B cell (primary cell): ENCODE measurements around the gene ZNF541. TPM values are rescaled to one million over a fixed set of nuclear protein-coding genes. Genes with fewer than 3 reads are reported as not detected.

Source experiments
- ATAC-seq: fragments of 200-7000 bp; cut with Tn5 transposase; one replicate; pipeline ENCODE4 v1.10.0; 2021; ENCODE audit warnings: low read depth, mild to moderate bottlenecking, moderate number of reproducible peaks, moderate library complexity
- CTCF ChIA-PET: fragments of 350-600 bp; sonication (Branson Sonifier 250); formaldehyde crosslinking; loops from one replicate; lab custom pipeline; 2021; ENCODE audit warnings: antibody characterized with exemption, inconsistent platforms; lab: Charles Lee
- POLR2A ChIA-PET: fragments of 350-600 bp; sonication (Branson Sonifier 250); formaldehyde crosslinking; loops from one replicate; lab custom pipeline; 2021; ENCODE audit warnings: antibody characterized with exemption; lab: Charles Lee
- DNase-seq: peaks from one replicate; pipeline ENCODE4 v3.0.0; 2013
- H2AFZ ChIP-seq: 2 replicates; pipeline ENCODE4 v1.6.1; 2012; ENCODE audit warnings: mild to moderate bottlenecking, low read depth, low read length; ENCODE audit not compliant: insufficient read depth, poor library complexity, severe bottlenecking
- H3K27ac ChIP-seq, 2 donors: 1 replicate in 1 of 2; 2 replicates in 1 of 2; pipeline ENCODE4 v1.5.1; 2012 to 2013; ENCODE audit warnings: low read length in 2 of 2, mild to moderate bottlenecking in 2 of 2, moderate library complexity in 1 of 2
- H3K27me3 ChIP-seq, 4 experiments: fragments of 200-600 bp in 1 of 4; sonication (generic) in 1 of 4; replicated peaks in 1 of 4; 1 replicate in 2 of 4; 2 replicates in 2 of 4; pipeline versions ENCODE4 v1.6.1 to v1.7.0; 2013 to 2016; ENCODE audit warnings: low read length in 3 of 4, mild to moderate bottlenecking in 2 of 4, mixed read lengths in 1 of 4, moderate library complexity in 1 of 4; ENCODE audit not compliant: insufficient read depth in 4 of 4, control insufficient read depth in 3 of 4; ENCODE audit errors: control extremely low read depth in 1 of 4
- H3K36me3 ChIP-seq, 2 experiments: replicated peaks in 1 of 2; 1 replicate in 1 of 2; 2 replicates in 1 of 2; pipeline versions ENCODE4 v1.6.1 to v1.7.1; 2013; ENCODE audit warnings: low read length in 1 of 2; ENCODE audit not compliant: insufficient read depth in 2 of 2, control insufficient read depth in 1 of 2; ENCODE audit errors: control extremely low read depth in 1 of 2, extremely low read depth in 1 of 2
- H3K4me1 ChIP-seq, 2 donors: fragments of 200-600 bp in 1 of 2; sonication (generic) in 1 of 2; 1 replicate in 1 of 2; 2 replicates in 1 of 2; pipeline versions ENCODE4 v1.5.1 to v1.6.1; 2013 to 2017; ENCODE audit warnings: low read length in 2 of 2; ENCODE audit not compliant: control insufficient read depth in 2 of 2, insufficient read depth in 2 of 2
- H3K4me2 ChIP-seq: replicated peaks from 2 replicates; pipeline ENCODE3; 2012; ENCODE audit warnings: mild to moderate bottlenecking, low read depth, low read length; ENCODE audit not compliant: poor library complexity, severe bottlenecking
- H3K4me3 ChIP-seq, 5 experiments: fragments of 200-600 bp in 1 of 5; sonication (generic) in 1 of 5; 1 replicate in 3 of 5; 2 replicates in 2 of 5; pipeline versions ENCODE4 v1.5.1 to v1.7.0; 2011 to 2016; ENCODE audit warnings: low read length in 4 of 5, mild to moderate bottlenecking in 4 of 5, low read depth in 2 of 5, control low read depth in 1 of 5, moderate library complexity in 1 of 5; ENCODE audit not compliant: insufficient read depth in 1 of 5; ENCODE audit errors: control extremely low read depth in 1 of 5, extremely low read depth in 1 of 5
- H3K79me2 ChIP-seq: fragments of 200-600 bp; sonication (generic); one replicate; pipeline ENCODE4 v1.6.0; 2016; ENCODE audit warnings: low read length; ENCODE audit not compliant: control insufficient read depth, insufficient read depth
- H3K9ac ChIP-seq: fragments of 200-600 bp; sonication (generic); 2 replicates; pipeline ENCODE4 v1.6.1; 2017; ENCODE audit warnings: mild to moderate bottlenecking, low read length, moderate library complexity
- H3K9me3 ChIP-seq, 3 donors: one replicate each; pipeline versions ENCODE4 v1.6.1 to v1.7.1; 2013; ENCODE audit warnings: low read length in 2 of 3; ENCODE audit not compliant: control insufficient read depth in 2 of 3, insufficient read depth in 1 of 3; ENCODE audit errors: control extremely low read depth in 1 of 3
- H4K20me1 ChIP-seq: 2 replicates; pipeline ENCODE4 v1.6.0; 2012; ENCODE audit warnings: mild to moderate bottlenecking, low read length; ENCODE audit not compliant: insufficient read depth, control insufficient read depth, poor library complexity, severe bottlenecking
- H3K27ac Mint-ChIP-seq: one replicate; pipeline ENCODE4 v1.8.0; 2021; ENCODE audit warnings: mixed read lengths
- H3K27me3 Mint-ChIP-seq: one replicate; pipeline ENCODE4 v1.8.0; 2021; ENCODE audit warnings: mixed read lengths
- H3K4me1 Mint-ChIP-seq: one replicate; pipeline ENCODE4 v1.8.0; 2021; ENCODE audit warnings: mixed read lengths
- H3K4me3 Mint-ChIP-seq: one replicate; pipeline ENCODE4 v1.8.0; 2021; ENCODE audit warnings: mixed read lengths
- H3K9me3 Mint-ChIP-seq: one replicate; pipeline ENCODE4 v1.8.0; 2022; ENCODE audit warnings: mixed read lengths; ENCODE audit not compliant: insufficient read depth
- CTCF ChIP-seq: fragments of 200-600 bp; IDR thresholded peaks from one replicate; pipeline ENCODE4 v1.8.0; 2022; ENCODE audit warnings: antibody characterized with exemption, mild to moderate bottlenecking
- EZH2 ChIP-seq: IDR thresholded peaks from 2 replicates; pipeline ENCODE4 v1.6.1; 2012; ENCODE audit warnings: borderline replicate concordance, low read depth, mild to moderate bottlenecking, moderate library complexity, low read length; ENCODE audit not compliant: insufficient read depth, poor library complexity, severe bottlenecking
- WGBS: methylation state at CpG from one replicate; pipeline ENCODE4 v1.1.5; 2013; ENCODE audit warnings: missing lambda C conversion rate; ENCODE audit not compliant: insufficient coverage; 5-methylcytosine and 5-hydroxymethylcytosine counted together
- intact Hi-C: fragments of 100-400 bp; cut with micrococcal nuclease; formaldehyde crosslinking; loops from one replicate; pipeline ENCODE4 v1.10.0; 2022
- polyA plus RNA-seq: library from polyadenylated mRNA; depleted of rRNA; stranded (reverse); fragments of >200 nt; gene quantifications from 2 replicates; pipeline ENCODE4 v1.2.3, GENCODE V29; 2012
- total RNA-seq, 2 donors: library from RNA; stranded (reverse); fragments of 120-200 nt in 1 of 2; gene quantifications; 1 replicate in 1 of 2; 2 replicates in 1 of 2; pipeline versions ENCODE4 v1.2.3 to v1.2.4, GENCODE V29; 2013 to 2022

The ZNF541 gene
- total and polyA plus RNA-seq, 2 donors (not counting 1 experiment from before 2014, with no cell fraction given), result 0.03 TPM; not detected in 1

DNA sequence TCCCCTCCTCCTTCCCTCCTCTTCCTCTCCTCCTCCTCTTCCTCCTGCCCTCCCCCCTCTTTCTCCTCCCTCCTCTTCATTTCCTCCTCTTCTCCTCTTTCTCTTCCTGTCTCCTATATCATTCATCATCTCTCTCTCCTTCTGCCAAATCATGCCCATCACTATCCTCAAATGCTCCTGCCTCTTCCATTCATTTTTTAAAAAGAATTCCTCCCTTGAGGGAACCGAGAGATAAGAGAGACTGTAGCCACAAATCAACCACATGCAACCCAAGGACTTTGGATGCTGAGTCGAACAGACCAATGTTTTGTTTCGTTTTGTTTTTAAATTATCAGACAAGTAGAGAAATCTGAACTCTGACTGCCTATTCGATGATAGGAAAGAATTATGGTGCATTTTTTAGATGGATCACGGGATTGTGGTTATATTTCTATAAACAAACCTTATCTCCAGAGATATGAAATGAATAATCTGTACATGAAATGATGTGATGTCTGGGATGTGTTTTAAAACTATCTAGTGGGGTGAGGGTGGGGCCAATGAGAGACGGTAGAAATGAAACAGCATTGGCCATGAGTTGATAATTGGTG lies 9.5 kb upstream of the ZNF541 start:
- Histone ChIP-seq H4K20me1 (no peaks in the 10 kb centered on the region), H3K9ac (no peak overlapping the region), H3K9me3 (peaks cover 0 to 27% (median 10%) of the 10 kb centered on the region in 3 donors), H3K36me3 (no peaks in the 10 kb centered on the region), H3K79me2 (no peaks in the 10 kb centered on the region), H3K27ac (no peak overlapping the region), H3K4me3 (no peak overlapping the region), H2AFZ (no peak overlapping the region), H3K27me3 (peaks cover 0 to 37% (median 20%) of the 10 kb centered on the region in 4 experiments), H3K4me2 (no peak overlapping the region), H3K4me1 (peaks cover 16 to 23% of the 10 kb centered on the region in 2 donors)
- CTCF ChIA-PET, result no interaction called here
- Mint-ChIP-seq H3K9me3 (peaks cover 5% of the 10 kb centered on the region), H3K27me3 (peaks cover 43% of the 10 kb centered on the region), H3K4me3 (no peak overlapping the region), H3K4me1 (peaks cover 11% of the 10 kb centered on the region), H3K27ac (no peak overlapping the region)
- POLR2A ChIA-PET, result no interaction called here
- no peak for DNase-seq
- no peak for TF ChIP-seq EZH2
- no peak for TF ChIP-seq CTCF
- WGBS, result no CpG with 5 or more reads among the region's 6 CpGs
- no peak for ATAC-seq
- intact Hi-C loops, result no loop called here

GRCh38 chr19:47581605-47582319 lies 8.8 kb upstream of the ZNF541 start:
- Histone ChIP-seq H3K4me2 (no peak overlapping the region), H3K9me3 (peaks cover 0 to 23% (median 10%) of the 10 kb centered on the region in 3 donors), H3K9ac (no peak overlapping the region), H4K20me1 (no peaks in the 10 kb centered on the region), H3K79me2 (no peaks in the 10 kb centered on the region), H3K27me3 (peaks cover 0 to 39% (median 18%) of the 10 kb centered on the region in 4 experiments), H3K36me3 (no peaks in the 10 kb centered on the region), H3K4me3 (no peak overlapping the region), H3K4me1 (peaks cover 22 to 29% of the 10 kb centered on the region in 2 donors), H2AFZ (no peak overlapping the region), H3K27ac (no peak overlapping the region)
- WGBS, result 64% methylated on average over 6 of the region's 6 CpGs
- Mint-ChIP-seq H3K27me3 (peaks cover 43% of the 10 kb centered on the region), H3K4me3 (no peak overlapping the region), H3K4me1 (peaks cover 16% of the 10 kb centered on the region), H3K9me3 (peaks cover 5% of the 10 kb centered on the region), H3K27ac (no peak overlapping the region)
- ChIA-PET POLR2A (no interaction called here), CTCF (no interaction called here)
- ATAC-seq, result no peak
- no peak for TF ChIP-seq EZH2
- TF ChIP-seq CTCF, result no peak
- no peak for DNase-seq
- intact Hi-C loops, result no loop called here
